Testis (tissue), 3 donors: Measurements from ENCODE around the gene CDK18. TPM values are rescaled to one million over a fixed set of nuclear protein-coding genes. Genes with fewer than 3 reads are reported as not detected.
A peak's percentile ranks its signal among the peaks of the same experiment; 100 is the strongest.

Experiments
- DNase-seq: peaks from one replicate; pipeline ENCODE4 v3.0.0-alpha.2; 2019
- H3K27ac ChIP-seq, 2 donors: fragments of 200-600 bp; sonication (generic); one replicate each; pipeline ENCODE4 v1.5.1; 2019
- H3K27me3 ChIP-seq: fragments of 200-600 bp; sonication (generic); one replicate; pipeline ENCODE4 v1.5.1; 2019
- H3K36me3 ChIP-seq: fragments of 200-600 bp; sonication (generic); one replicate; pipeline ENCODE4 v1.5.1; 2017; ENCODE audit warnings: low read depth; ENCODE audit errors: missing control alignments
- H3K4me1 ChIP-seq: fragments of 200-600 bp; sonication (generic); one replicate; pipeline ENCODE4 v1.5.1; 2019
- H3K4me3 ChIP-seq, 2 donors: fragments of 200-600 bp; sonication (generic); one replicate each; pipeline ENCODE4 v1.5.1; 2017 to 2019
- H3K9me3 ChIP-seq: fragments of 200-600 bp; sonication (generic); one replicate; pipeline ENCODE4 v1.5.1; 2017
- CTCF ChIP-seq, 3 experiments: fragments of 450-650 bp in 2 of 3; fragments of 200-600 bp in 1 of 3; sonication (generic) in 1 of 3; IDR thresholded peaks; one replicate each; pipeline ENCODE4 v1.5.1; 2016 to 2019; ENCODE audit warnings: antibody characterized with exemption in 3 of 3, mild to moderate bottlenecking in 2 of 3, moderate library complexity in 1 of 3
- POLR2A ChIP-seq: fragments of 450-650 bp; IDR thresholded peaks from one replicate; pipeline ENCODE4 v1.6.1; 2017; ENCODE audit warnings: antibody characterized with exemption, mild to moderate bottlenecking, moderate library complexity
- WGBS, 2 donors: methylation state at CpG; one replicate each; pipeline ENCODE4 v1.1.5; 2018; 5-methylcytosine and 5-hydroxymethylcytosine counted together
- intact Hi-C: fragments of 100-400 bp; cut with DNase I; formaldehyde crosslinking; loops from one replicate; pipeline ENCODE4 v1.15.1; 2023; ENCODE audit warnings: low total_unique reads
- polyA plus RNA-seq: library from polyadenylated mRNA; stranded (reverse); fragments of 350-450 nt; fragmentation: Illumina TruSeq; extraction: RNeasy Lipid Tissue Mini Kit (QIAGEN cat#74804); gene quantifications from one replicate; pipeline ENCODE4 v1.2.3, GENCODE V29; 2014; ENCODE audit warnings: low read depth, low replicate concordance; ENCODE audit not compliant: insufficient read depth
- total RNA-seq, 2 donors: library from RNA; depleted of rRNA; stranded (reverse); fragments of >200 nt; gene quantifications; one replicate each; pipeline ENCODE4 v1.2.3, GENCODE V29; 2016

Gene CDK18
- total and polyA plus RNA-seq, 3 donors from 2014 or later = 6.5 to 9.2 (median 8.5) TPM

GRCh38 chr1:205561501-205562203 is 57.2 kb downstream of the CDK18 start:
- Histone ChIP-seq H3K9me3 (no peaks in the 10 kb centered on the region), H3K4me1 (no peaks in the 10 kb centered on the region), H3K27ac (no peak overlapping the region), H3K4me3 (no peak overlapping the region), H3K36me3 (no peaks in the 10 kb centered on the region), H3K27me3 (no peaks in the 10 kb centered on the region)
- no peak for DNase-seq
- intact Hi-C loops = no loop called here
- 74 to 94% methylated on average over 1 of the region's 1 CpG for WGBS, 2 donors
- TF ChIP-seq POLR2A (no peak), CTCF (IDR thresholded peaks at IDR 0.05) (no peak)

DNA sequence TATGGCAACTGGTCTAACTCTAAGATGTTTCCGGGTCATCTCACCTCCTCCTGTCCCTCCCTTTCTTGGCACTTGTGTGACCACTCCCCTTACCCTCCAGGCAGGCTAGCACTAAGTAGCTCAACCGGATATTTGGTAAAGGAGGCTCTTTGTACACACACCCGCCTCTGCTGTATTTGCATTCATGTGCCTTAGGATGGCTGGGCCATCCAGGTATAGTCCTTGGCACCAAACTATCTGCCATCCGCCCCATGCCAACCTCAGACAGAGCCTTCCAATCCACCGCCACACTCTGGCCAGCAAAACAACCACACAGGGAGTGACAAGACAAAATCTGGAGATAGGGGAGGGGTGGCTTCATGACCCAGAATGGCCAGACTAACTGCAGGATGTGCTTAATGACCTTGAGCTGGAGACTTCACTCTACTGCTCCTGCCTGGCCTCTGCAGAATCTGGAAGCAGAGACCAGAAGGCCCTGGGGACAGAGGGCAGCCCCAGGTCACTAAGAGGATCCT is 59.5 kb downstream of the CDK18 start:
- Histone ChIP-seq H3K9me3 (no peaks in the 10 kb centered on the region), H3K4me1 (no peaks in the 10 kb centered on the region), H3K4me3 (no peak overlapping the region), H3K36me3 (no peaks in the 10 kb centered on the region), H3K27me3 (no peaks in the 10 kb centered on the region), H3K27ac (no peak overlapping the region)
- DNase-seq = no peak
- no peak for TF ChIP-seq POLR2A
- 69 to 77% methylated on average over 5 of the region's 5 CpGs for WGBS, 2 donors
- intact Hi-C loops = no loop called here

DNA sequence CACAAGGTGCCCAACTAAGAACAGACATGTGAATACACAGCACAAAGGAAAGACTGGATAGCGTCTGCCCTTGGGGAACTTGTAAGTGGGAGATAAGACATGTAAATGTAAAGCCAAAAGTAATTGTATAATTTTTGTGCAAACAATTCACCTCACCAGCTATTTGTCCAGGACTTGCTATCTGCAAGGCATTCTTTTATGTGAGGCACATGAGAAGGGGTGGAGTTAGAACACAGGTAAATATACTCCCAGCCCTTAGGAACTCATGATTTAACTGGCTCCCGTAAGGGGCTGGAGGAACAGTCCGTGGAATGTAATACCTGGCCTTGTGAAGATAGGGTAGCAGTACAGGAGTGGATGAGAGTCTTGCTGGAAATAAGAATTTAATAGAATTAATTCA is 61.3 kb downstream of the CDK18 start:
- intact Hi-C loops = no loop called here
- H3K27ac ChIP-seq = no peak overlapping the region

GRCh38 chr1:205567716-205568115 is 63.2 kb downstream of the CDK18 start:
- intact Hi-C loops = no loop called here
- Histone ChIP-seq H3K27me3 (no peaks in the 10 kb centered on the region), H3K4me1 (no peaks in the 10 kb centered on the region), H3K36me3 (no peaks in the 10 kb centered on the region), H3K9me3 (no peaks in the 10 kb centered on the region), H3K4me3 (no peak overlapping the region), H3K27ac (no peak overlapping the region)
- no peak for DNase-seq
- TF ChIP-seq POLR2A (no peak), CTCF (IDR thresholded peaks at IDR 0.05) (no peak)
- 63 to 72% methylated on average over 6 of the region's 6 CpGs for WGBS, 2 donors

More for the DNA sequence above, 61.3 kb downstream of the CDK18 start:
- no peaks in the 10 kb centered on the region for H3K27me3 ChIP-seq
- H3K36me3 ChIP-seq = no peaks in the 10 kb centered on the region
- DNase-seq = no peak
- 75 to 80% methylated on average over 3 of the region's 3 CpGs for WGBS, 2 donors
- TF ChIP-seq CTCF (IDR thresholded peaks at IDR 0.05) (no peak), POLR2A (no peak)
- no peaks in the 10 kb centered on the region for H3K4me1 ChIP-seq
- H3K9me3 ChIP-seq = no peaks in the 10 kb centered on the region
- no peak overlapping the region for H3K4me3 ChIP-seq

DNA sequence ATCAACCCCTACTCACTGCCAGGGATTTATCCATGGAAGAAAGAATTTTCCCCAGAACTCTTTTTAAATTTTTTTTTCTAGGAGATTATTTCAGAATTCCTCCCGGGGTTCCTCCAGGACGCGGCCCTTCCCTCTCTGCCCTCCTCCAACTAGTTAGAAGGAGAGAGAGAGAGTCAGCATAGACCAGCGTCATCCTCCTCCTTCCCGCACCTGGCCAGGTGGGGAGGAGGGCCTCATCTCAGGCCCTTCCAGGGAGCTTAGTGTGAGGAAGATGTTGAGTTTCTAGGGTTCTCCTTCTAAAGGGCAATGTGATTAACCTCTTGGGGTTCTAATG is 63.6 kb downstream of the CDK18 start:
- peak overlapping the region in 1 of 2 donors; percentile 44 for H3K4me3 ChIP-seq
- H3K27ac ChIP-seq = no peak overlapping the region
- H3K9me3 ChIP-seq = no peaks in the 10 kb centered on the region
- no peaks in the 10 kb centered on the region for H3K36me3 ChIP-seq
- WGBS, 2 donors = 31 to 33% methylated on average over 5 of the region's 5 CpGs
- no peaks in the 10 kb centered on the region for H3K4me1 ChIP-seq
- no peak for DNase-seq
- intact Hi-C loops = no loop called here
- H3K27me3 ChIP-seq = no peaks in the 10 kb centered on the region
- TF ChIP-seq CTCF (IDR thresholded peaks at IDR 0.05) (no peak), POLR2A (no peak)
